Lower leg skin (tissue), 4 donors: ENCODE data around the gene PTPRN2. TPM values are rescaled to one million over a fixed set of nuclear protein-coding genes. Genes with fewer than 3 reads are reported as not detected.
A peak's percentile ranks its signal among the peaks of the same experiment; 100 is the strongest.

Experiments
- DNase-seq, 2 donors: peaks; one replicate each; pipeline ENCODE4 v3.0.0-alpha.2; 2019; ENCODE audit warnings: low spot score in 2 of 2
- H3K4me3 ChIP-seq: fragments of 200-600 bp; sonication (generic); 2 replicates; pipeline ENCODE4 v1.5.1; 2017; ENCODE audit warnings: mild to moderate bottlenecking, low read depth; ENCODE audit not compliant: poor library complexity, severe bottlenecking
- CTCF ChIP-seq, 3 donors: fragments of 450-650 bp; IDR thresholded peaks; one replicate each; pipeline ENCODE4 v1.5.1; 2016; ENCODE audit warnings: antibody characterized with exemption in 3 of 3, mild to moderate bottlenecking in 3 of 3, moderate library complexity in 2 of 3
- POLR2A ChIP-seq, 2 donors: fragments of 450-650 bp; IDR thresholded peaks; one replicate each; pipeline ENCODE4 v1.6.1; 2016 to 2017; ENCODE audit warnings: antibody characterized with exemption in 2 of 2, mild to moderate bottlenecking in 1 of 2, moderate library complexity in 1 of 2
- WGBS, 2 donors: methylation state at CpG; one replicate each; pipeline ENCODE4 v1.1.5; 2018; 5-methylcytosine and 5-hydroxymethylcytosine counted together
- intact Hi-C: fragments of 100-400 bp; cut with DNase I; formaldehyde crosslinking; loops from one replicate; pipeline ENCODE4 v1.15.0; 2023; ENCODE audit warnings: low total_unique reads
- total RNA-seq, 4 donors: library from RNA; depleted of rRNA; stranded (reverse); fragments of >200 nt; gene quantifications; one replicate each; pipeline ENCODE4 v1.1.0, GENCODE V29; 2016

PTPRN2 gene
- total RNA-seq, 4 donors from 2014 or later = 0.11 to 1.6 (median 0.92) TPM

- WGBS, 2 donors = 84 to 88% methylated on average over 25 of the region's 25 CpGs
- peak in 1 of 2 donors; percentile 54 for DNase-seq
These were observed 872.3 kb downstream of the PTPRN2 start for GRCh38 chr7:157715071-157715937.

GRCh38 chr7:157714166-157715070 lies 873.2 kb downstream of the PTPRN2 start:
- no peak overlapping the region for H3K4me3 ChIP-seq
- intact Hi-C loops = no loop called here
- TF ChIP-seq CTCF (IDR thresholded peaks at IDR 0.05) = no peak
- WGBS, 2 donors = 84 to 86% methylated on average over 29 of the region's 29 CpGs
- DNase-seq = peak in 1 of 2 donors; percentile 72

More at GRCh38 chr7:157715071-157715937, 872.3 kb downstream of the PTPRN2 start:
- intact Hi-C loops = no loop called here
- H3K4me3 ChIP-seq = no peak overlapping the region
- TF ChIP-seq POLR2A (IDR thresholded peaks at IDR 0.05) (no peak), CTCF (IDR thresholded peaks at IDR 0.05) (no peak)

DNA sequence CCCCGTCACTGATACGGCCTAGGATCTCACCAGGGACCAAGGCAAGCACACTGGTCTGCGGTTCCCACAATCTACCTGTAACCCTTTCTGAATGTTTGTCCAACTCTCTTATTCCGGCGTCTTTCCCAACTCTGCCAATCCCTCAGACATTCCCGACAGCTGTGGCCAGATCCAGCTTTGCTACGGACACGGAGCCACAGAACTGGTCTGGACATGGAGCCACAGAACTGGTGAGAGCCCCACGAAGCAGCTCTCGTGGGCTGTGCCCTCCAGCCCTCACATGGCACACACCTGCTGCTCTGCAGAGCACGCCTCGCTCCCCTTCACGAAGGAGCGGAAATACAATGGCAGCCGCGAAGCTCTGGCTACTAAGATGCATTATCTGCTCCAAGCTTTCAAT lies 874.0 kb downstream of the PTPRN2 start:
- intact Hi-C loops = no loop called here
- DNase-seq = peak in 1 of 2 donors; percentile 9
- no peak overlapping the region for H3K4me3 ChIP-seq
- TF ChIP-seq POLR2A (IDR thresholded peaks at IDR 0.05) (no peak), CTCF (IDR thresholded peaks at IDR 0.05) (no peak)
- WGBS, 2 donors = 85 to 88% methylated on average over 16 of the region's 16 CpGs

DNA sequence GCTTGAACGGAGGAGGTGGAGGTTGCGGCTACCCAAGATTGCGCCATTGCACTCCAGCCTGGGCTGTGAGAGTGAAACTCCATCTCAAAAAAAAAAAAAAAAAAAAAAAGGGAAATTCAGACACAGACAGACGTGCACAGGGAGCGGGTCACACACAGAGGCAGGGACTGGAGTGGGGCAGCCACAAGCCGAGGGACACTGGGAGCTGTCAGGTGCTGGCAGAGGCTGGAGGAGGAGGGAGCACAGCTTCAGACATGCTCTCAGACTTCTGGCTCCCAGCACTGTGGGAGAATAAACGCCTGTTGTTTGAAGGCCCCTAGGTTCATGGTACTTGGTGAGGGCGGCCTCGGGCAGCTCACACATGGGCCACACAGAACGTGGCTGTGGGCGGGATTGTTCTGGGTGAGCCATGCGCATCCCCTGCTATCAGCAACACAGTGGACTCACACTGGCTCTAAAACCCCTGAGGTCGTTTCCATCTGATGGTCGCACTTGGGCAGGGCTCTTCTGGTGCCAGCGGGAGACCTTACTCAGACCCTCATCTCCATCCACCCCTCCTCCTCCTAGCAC lies 874.9 kb downstream of the PTPRN2 start:
- 65 to 76% methylated on average over 15 of the region's 15 CpGs for WGBS, 2 donors
- DNase-seq = peak in 1 of 2 donors; percentile 58
- H3K4me3 ChIP-seq = no peak overlapping the region

More for the DNA sequence above, 874.9 kb downstream of the PTPRN2 start:
- TF ChIP-seq POLR2A (IDR thresholded peaks at IDR 0.05) (no peak), CTCF (IDR thresholded peaks at IDR 0.05) (no peak)
- intact Hi-C loops = no loop called here
